Astrocyte (in vitro differentiated cells and primary cell): ENCODE data around the gene TRAK1.

Experiments used
- CTCF ChIP-seq: IDR thresholded peaks from 2 replicates; pipeline ENCODE4 v1.5.1; 2011; ENCODE audit warnings: low read depth, mild to moderate bottlenecking, inconsistent platforms, low read length, moderate library complexity; ENCODE audit not compliant: insufficient read depth
- EZH2 ChIP-seq: IDR thresholded peaks from 2 replicates; pipeline ENCODE4 v1.6.1; 2012; ENCODE audit warnings: mild to moderate bottlenecking, low read length, inconsistent platforms; ENCODE audit not compliant: insufficient read depth

- TF ChIP-seq CTCF, result no peak
- no peak for TF ChIP-seq EZH2
Measured at GRCh38 chr3:42090973-42091731, at the start of gene TRAK1.
